GM10266 (cell line): ENCODE measurements around the gene CCDC88C.

ENCODE experiments used
- DNase-seq: peaks from one replicate; pipeline ENCODE4 v3.0.0; 2012; ENCODE audit errors: extremely low spot score
- CTCF ChIP-seq: IDR thresholded peaks from 2 replicates; pipeline ENCODE4 v1.5.1; 2012; ENCODE audit warnings: mild to moderate bottlenecking, low read depth; ENCODE audit not compliant: control insufficient read depth, insufficient read depth; ENCODE audit errors: missing control alignments

Gene CCDC88C

GRCh38 chr14:91350813-91351511, 66.7 kb downstream of the CCDC88C start:
- DNase-seq = peak; percentile 74

GRCh38 chr14:91350483-91350812, 67.2 kb downstream of the CCDC88C start:
- TF ChIP-seq CTCF = no peak
- no peak for DNase-seq

More at GRCh38 chr14:91350813-91351511, 66.7 kb downstream of the CCDC88C start:
- no peak for TF ChIP-seq CTCF

GRCh38 chr14:91349481-91350074, 68.0 kb downstream of the CCDC88C start:
- DNase-seq = peak; percentile 79
- no peak for TF ChIP-seq CTCF

GRCh38 chr14:91348845-91349465, 68.7 kb downstream of the CCDC88C start:
- TF ChIP-seq CTCF = no peak
- no peak for DNase-seq

- DNase-seq = no peak
- TF ChIP-seq CTCF = no peak
Measured at GRCh38 chr14:91346838-91347173, 70.8 kb downstream of the CCDC88C start.

- no peak for TF ChIP-seq CTCF
- DNase-seq = no peak
Measured at GRCh38 chr14:91344096-91344495, 73.5 kb downstream of the CCDC88C start.

- no peak for DNase-seq
Measured at GRCh38 chr14:91343051-91343450, 74.6 kb downstream of the CCDC88C start.

More at GRCh38 chr14:91343051-91343450, 74.6 kb downstream of the CCDC88C start:
- no peak for TF ChIP-seq CTCF
